ENCODE results near the gene TMEM40.

Gene TMEM40

GRCh38 chr3:12692444-12692843 is 66.6 kb downstream of the TMEM40 start:
- POLR2A ChIA-PET = no interaction called here
- CTCF ChIA-PET = no interaction called here
- no peak for TF ChIP-seq ARNT (IDR thresholded peaks at IDR 0.05)
- DNase-seq (ENCODE audit: extremely low spot score) = no peak

DNA sequence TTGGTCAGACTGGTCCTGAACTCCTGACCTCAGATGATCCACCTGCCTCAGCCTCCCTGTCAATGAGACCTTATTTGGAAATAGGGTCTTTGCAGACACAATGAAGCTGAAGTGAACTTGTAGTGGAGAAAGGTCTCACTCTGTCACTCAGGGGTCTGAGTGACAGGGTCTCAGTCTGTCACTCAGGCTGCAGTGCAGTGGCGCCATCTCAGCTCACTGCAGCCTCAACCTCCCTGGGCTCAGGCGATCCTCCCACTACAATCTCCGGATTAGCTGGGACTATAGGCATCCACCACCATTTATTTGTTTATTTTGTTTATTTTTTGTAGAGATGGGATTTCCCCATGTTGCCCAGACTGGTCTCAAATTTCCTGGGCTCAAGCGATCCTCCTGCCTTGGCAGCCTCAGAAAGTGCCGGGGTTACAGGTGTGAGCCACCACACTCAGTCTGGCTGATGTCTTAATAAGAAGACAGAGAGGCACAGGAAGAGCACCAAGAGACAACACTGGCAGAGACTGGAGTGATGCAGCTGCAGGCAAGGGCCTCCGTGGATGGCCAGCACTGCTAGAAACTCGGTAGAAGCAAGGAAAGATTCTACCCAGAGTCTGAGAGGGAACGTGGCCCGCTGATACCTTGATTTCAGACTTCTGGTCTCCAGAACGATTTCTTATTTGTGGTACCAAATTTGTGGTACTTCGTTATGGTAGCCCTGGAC is 68.9 kb downstream of the TMEM40 start:
- ChIA-PET CTCF (no interaction called here), POLR2A (no interaction called here)
- peak; percentile 90 for TF ChIP-seq PKNOX1 (IDR thresholded peaks at IDR 0.05)
- TF ChIP-seq NFRKB (IDR thresholded peaks at IDR 0.05) = no peak
- DNase-seq (ENCODE audit: extremely low spot score) = no peak

GRCh38 chr3:12687948-12688347 is 71.1 kb downstream of the TMEM40 start:
- DNase-seq (ENCODE audit: extremely low spot score) = no peak
- POLR2A ChIA-PET = interaction anchor here (0.6 kb wide), 1 partner anchor 24 kb away, joined by 3 read pairs; the partner anchor contains the start of gene RAF1
- TF ChIP-seq SUZ12 (IDR thresholded peaks at IDR 0.05) (no peak), ARNT (IDR thresholded peaks at IDR 0.05) (no peak), CTBP1 (IDR thresholded peaks at IDR 0.05; ENCODE audit: borderline replicate concordance) (no peak), ELF4 (IDR thresholded peaks at IDR 0.05) (no peak), PKNOX1 (IDR thresholded peaks at IDR 0.05) (no peak), LEF1 (IDR thresholded peaks at IDR 0.05; ENCODE audit: borderline replicate concordance) (no peak), L3MBTL2 (conservative IDR thresholded peaks at IDR 0.05) (no peak), FOXM1 (IDR thresholded peaks at IDR 0.05; ENCODE audit: borderline replicate concordance) (no peak)
- CTCF ChIA-PET = no interaction called here

- no peak for DNase-seq (ENCODE audit: extremely low spot score)
- ChIA-PET POLR2A (no interaction called here), CTCF (no interaction called here)
- TF ChIP-seq SP1 (IDR thresholded peaks at IDR 0.05) = no peak
- TF ChIP-seq LEF1 (IDR thresholded peaks at IDR 0.05; ENCODE audit: borderline replicate concordance) = no peak
- TF ChIP-seq CTBP1 (IDR thresholded peaks at IDR 0.05; ENCODE audit: borderline replicate concordance) = no peak
- TF ChIP-seq ELF4 (IDR thresholded peaks at IDR 0.05) = no peak
- TF ChIP-seq HDGF (IDR thresholded peaks at IDR 0.05; ENCODE audit: borderline replicate concordance) = no peak
- no peak for TF ChIP-seq TARDBP (IDR thresholded peaks at IDR 0.05)
- no peak for TF ChIP-seq NFRKB (IDR thresholded peaks at IDR 0.05)
- TF ChIP-seq PKNOX1 (IDR thresholded peaks at IDR 0.05) = no peak
- TF ChIP-seq BHLHE40 (IDR thresholded peaks at IDR 0.05; ENCODE audit: borderline replicate concordance) = no peak
- no peak for TF ChIP-seq FOXK2 (IDR thresholded peaks at IDR 0.05)
- TF ChIP-seq ZNF384 (IDR thresholded peaks at IDR 0.05) = no peak
- TF ChIP-seq L3MBTL2 (conservative IDR thresholded peaks at IDR 0.05) = no peak
- no peak for TF ChIP-seq FOXM1 (IDR thresholded peaks at IDR 0.05; ENCODE audit: borderline replicate concordance)
- no peak for TF ChIP-seq FOXA1 (IDR thresholded peaks at IDR 0.05)
- TF ChIP-seq ARNT (IDR thresholded peaks at IDR 0.05) = no peak
- TF ChIP-seq SUZ12 (IDR thresholded peaks at IDR 0.05) = no peak
Measured at GRCh38 chr3:12686096-12686495, 73.0 kb downstream of the TMEM40 start.
